Panc1 (cell line): ENCODE data around the gene RAB40B.

ENCODE experiments used
- CTCF ChIP-seq: fragments of 450-650 bp; IDR thresholded peaks from 2 replicates; pipeline ENCODE4 v1.5.1; 2017; ENCODE audit warnings: mild to moderate bottlenecking
- POLR2AphosphoS5 ChIP-seq: IDR thresholded peaks from 2 replicates; pipeline ENCODE4 v1.6.1; 2012; ENCODE audit warnings: mild to moderate bottlenecking, low read depth, low read length, moderate library complexity
- REST ChIP-seq, 2 experiments: IDR thresholded peaks; 2 replicates each; pipeline ENCODE4 v1.6.1; 2011 to 2012; ENCODE audit warnings: low read depth in 2 of 2, control low read depth in 1 of 2, low read length in 1 of 2, mild to moderate bottlenecking in 1 of 2, moderate library complexity in 1 of 2; ENCODE audit not compliant: insufficient read depth in 1 of 2
- SIN3A ChIP-seq: IDR thresholded peaks from 2 replicates; pipeline ENCODE4 v1.6.1; 2012; ENCODE audit warnings: low read depth, mild to moderate bottlenecking, low read length, moderate library complexity, borderline replicate concordance; ENCODE audit not compliant: insufficient read depth
- TCF7L2 ChIP-seq: IDR thresholded peaks from 2 replicates; pipeline ENCODE4 v1.6.1; 2011; ENCODE audit warnings: mild to moderate bottlenecking, low read depth, low read length, inconsistent platforms

GRCh38 chr17:82657926-82658325 is 40.6 kb downstream of the RAB40B start:
- TF ChIP-seq CTCF (no peak), REST (IDR thresholded peaks at IDR 0.05; ENCODE audit: insufficient read depth in 1 of 2, low read depth in 2 of 2, low read length in 1 of 2) (no peak), POLR2AphosphoS5 (no peak), SIN3A (no peak), TCF7L2 (no peak)
